HepG2 (cell line): ENCODE data around the gene RBM27. TPM values are rescaled to one million over a fixed set of nuclear protein-coding genes. Genes with fewer than 3 reads are reported as not detected.

Source experiments
- ARID5B ChIP-seq: IDR thresholded peaks from 2 replicates; pipeline ENCODE4 v1.4.0; 2020; ENCODE audit warnings: mild to moderate bottlenecking, missing genetic modification reagents
- ATF7 ChIP-seq, 2 experiments: fragments of 450-650 bp in 1 of 2; sonication (generic) in 1 of 2; formaldehyde crosslinking in 1 of 2; IDR thresholded peaks; 2 replicates each; pipeline versions ENCODE4 v1.4.0 to v1.6.1; 2016 to 2020; ENCODE audit warnings: antibody characterized with exemption in 1 of 2, mild to moderate bottlenecking in 1 of 2, missing genetic modification reagents in 1 of 2
- CHD2 ChIP-seq: IDR thresholded peaks from 2 replicates; pipeline ENCODE4 v1.6.1; 2011; ENCODE audit warnings: low read depth, low read length, improper control_type of control experiment
- DR1 ChIP-seq: sonication (generic); formaldehyde crosslinking; IDR thresholded peaks from 2 replicates; pipeline ENCODE4 v1.8.0; 2021; ENCODE audit warnings: mild to moderate bottlenecking, missing genetic modification reagents, inconsistent platforms
- ELF4 ChIP-seq: sonication (generic); formaldehyde crosslinking; IDR thresholded peaks from 2 replicates; pipeline ENCODE4 v1.5.0; 2020; ENCODE audit warnings: missing genetic modification reagents, mild to moderate bottlenecking, moderate library complexity, borderline replicate concordance
- FOXP1 ChIP-seq, 2 experiments: fragments of 450-650 bp in 1 of 2; IDR thresholded peaks; 2 replicates each; pipeline ENCODE4 v1.6.1; 2017 to 2018; ENCODE audit warnings: antibody characterized with exemption in 1 of 2
- HOMEZ ChIP-seq: IDR thresholded peaks from 2 replicates; pipeline ENCODE4 v1.6.1; 2016; ENCODE audit warnings: low read depth
- HOXD1 ChIP-seq: sonication (generic); formaldehyde crosslinking; IDR thresholded peaks from 2 replicates; pipeline ENCODE4 v1.5.0; 2020; ENCODE audit warnings: missing genetic modification reagents
- IKZF1 ChIP-seq: fragments of 450-650 bp; IDR thresholded peaks from 2 replicates; pipeline ENCODE4 v1.7.1; 2016
- KAT2B ChIP-seq: fragments of 150-350 bp; IDR thresholded peaks from 2 replicates; pipeline ENCODE4 v1.6.1; 2014; ENCODE audit warnings: low read depth, low read length, borderline replicate concordance
- KLF9 ChIP-seq: IDR thresholded peaks from 2 replicates; pipeline ENCODE4 v1.6.1; 2016; ENCODE audit warnings: low read depth
- MAF1 ChIP-seq: sonication (generic); formaldehyde crosslinking; IDR thresholded peaks from 2 replicates; pipeline ENCODE4 v1.5.0; 2020; ENCODE audit warnings: missing genetic modification reagents, borderline replicate concordance
- MBD4 ChIP-seq: IDR thresholded peaks from 2 replicates; pipeline ENCODE4 v1.6.1; 2012; ENCODE audit warnings: low read length, inconsistent platforms, borderline replicate concordance
- MEIS2 ChIP-seq: sonication (generic); formaldehyde crosslinking; IDR thresholded peaks from 2 replicates; pipeline ENCODE4 v1.9.0; 2021; ENCODE audit warnings: mild to moderate bottlenecking, missing genetic modification reagents
- NFYC ChIP-seq: IDR thresholded peaks from 2 replicates; pipeline ENCODE4 v1.6.1; 2016; ENCODE audit warnings: missing genetic modification reagents, missing compliant biosample characterization
- NR0B2 ChIP-seq: sonication (generic); formaldehyde crosslinking; IDR thresholded peaks from 2 replicates; pipeline ENCODE4 v1.4.0; 2020; ENCODE audit warnings: mild to moderate bottlenecking, missing genetic modification reagents
- XRCC5 ChIP-seq: fragments of 200-400 bp; formaldehyde crosslinking; optimal IDR thresholded peaks from 2 replicates; pipeline ENCODE3; 2017; ENCODE audit warnings: mild to moderate bottlenecking, low read length
- ZBTB26 ChIP-seq: IDR thresholded peaks from 2 replicates; pipeline ENCODE4 v1.6.1; 2016; ENCODE audit warnings: missing compliant biosample characterization, missing genetic modification reagents, borderline replicate concordance
- ZBTB44 ChIP-seq: sonication (generic); formaldehyde crosslinking; IDR thresholded peaks from 2 replicates; pipeline ENCODE4 v1.4.0; 2020; ENCODE audit warnings: missing genetic modification reagents
- ZFP1 ChIP-seq: IDR thresholded peaks from 2 replicates; pipeline ENCODE4 v1.6.1; 2016
- ZKSCAN8 ChIP-seq: IDR thresholded peaks from 2 replicates; pipeline ENCODE4 v1.6.1; 2016; ENCODE audit warnings: borderline replicate concordance, missing genetic modification reagents, missing compliant biosample characterization
- ZNF235 ChIP-seq: sonication (generic); formaldehyde crosslinking; IDR thresholded peaks from 2 replicates; pipeline ENCODE4 v1.8.1; 2023; ENCODE audit warnings: mild to moderate bottlenecking, missing genetic modification reagents, borderline replicate concordance
- ZNF432 ChIP-seq: sonication (generic); formaldehyde crosslinking; IDR thresholded peaks from 2 replicates; pipeline ENCODE4 v1.5.0; 2020; ENCODE audit warnings: missing genetic modification reagents, mild to moderate bottlenecking, borderline replicate concordance
- ZNF589 ChIP-seq: sonication (generic); formaldehyde crosslinking; conservative IDR thresholded peaks from 2 replicates; pipeline ENCODE4 v1.8.0; 2022; ENCODE audit warnings: mild to moderate bottlenecking, moderate library complexity, missing genetic modification reagents
- polyA plus RNA-seq, 8 experiments: library from polyadenylated mRNA; depleted of rRNA in 3 of 8; stranded (reverse) in 7 of 8; unstranded in 1 of 8; fragments of >200 nt; fragmentation: Illumina TruSeq in 4 of 8; extraction: Trizol in 4 of 8; gene quantifications; 2 replicates each; pipeline versions ENCODE4 v1.2.1 to v1.2.3, GENCODE V29; 2011 to 2016; ENCODE audit warnings: low read depth in 4 of 8, missing spikeins in 1 of 8, mixed read lengths in 1 of 8; ENCODE audit not compliant: insufficient read depth in 1 of 8
- total RNA-seq, 5 experiments: library from RNA; depleted of rRNA; stranded (reverse); fragments of >200 nt; fragmentation: Illumina TruSeq; extraction: Trizol; gene quantifications; 2 replicates each; pipeline ENCODE4 v1.2.3, GENCODE V29; 2016; ENCODE audit warnings: low read depth in 1 of 5

RBM27 gene
- total and polyA plus RNA-seq, 2 of the 13 experiments (the other 11 are each of a cell fraction or from before 2014, with no cell fraction given), result 12.9 to 23.4 TPM

- TF ChIP-seq HOXD1 (CRISPR knock-in tag), result no peak
- TF ChIP-seq ZBTB26, result no peak
- no peak for TF ChIP-seq XRCC5
- peak; percentile 72 for TF ChIP-seq ARID5B
- no peak for TF ChIP-seq MBD4
- no peak for TF ChIP-seq FOXP1 (IDR thresholded peaks at IDR 0.05)
- TF ChIP-seq FOXP1 (CRISPR knock-in tag; IDR thresholded peaks at IDR 0.05), result peak; percentile 55
- no peak for TF ChIP-seq MAF1 (CRISPR knock-in tag)
- no peak for TF ChIP-seq CHD2
- no peak for TF ChIP-seq ELF4 (CRISPR knock-in tag)
- TF ChIP-seq NR0B2 (CRISPR knock-in tag), result no peak
- no peak for TF ChIP-seq KAT2B
- no peak for TF ChIP-seq ZFP1 (CRISPR knock-in tag)
- no peak for TF ChIP-seq ZBTB44 (CRISPR knock-in tag)
- TF ChIP-seq ATF7 (IDR thresholded peaks at IDR 0.05), result no peak
- no peak for TF ChIP-seq ATF7 (CRISPR knock-in tag; IDR thresholded peaks at IDR 0.05)
- no peak for TF ChIP-seq ZNF235
- TF ChIP-seq DR1 (CRISPR knock-in tag), result no peak
- TF ChIP-seq MEIS2 (CRISPR knock-in tag), result no peak
- no peak for TF ChIP-seq IKZF1
- no peak for TF ChIP-seq ZNF589 (CRISPR knock-in tag)
- TF ChIP-seq KLF9 (CRISPR knock-in tag), result no peak
- TF ChIP-seq ZNF432 (CRISPR knock-in tag), result no peak
- no peak for TF ChIP-seq NFYC (CRISPR knock-in tag)
- peak; percentile 40; the same call in 1 of the 2 replicates for TF ChIP-seq HOMEZ (CRISPR knock-in tag)
- TF ChIP-seq ZKSCAN8 (CRISPR knock-in tag), result no peak
Measured at GRCh38 chr5:146169076-146169475, 34.3 kb upstream of the RBM27 start (continued).
